MG63 (cell line): ENCODE data around the gene SGSM2. TPM values are rescaled to one million over a fixed set of nuclear protein-coding genes. Genes with fewer than 3 reads are reported as not detected.
A peak's percentile ranks its signal among the peaks of the same experiment; 100 is the strongest.

ENCODE experiments used
- DNase-seq: peaks from one replicate; pipeline ENCODE4 v3.0.0-alpha.2; 2020
- H3K27me3 ChIP-seq: fragments of 250-450 bp; sonication (Bioruptor Pico); 2 replicates; pipeline ENCODE4 v1.5.1; 2020; ENCODE audit warnings: mild to moderate bottlenecking, moderate library complexity
- H3K36me3 ChIP-seq: fragments of 250-450 bp; sonication (Bioruptor Pico); 2 replicates; pipeline ENCODE4 v1.5.1; 2020; ENCODE audit warnings: mild to moderate bottlenecking, moderate library complexity
- H3K4me3 ChIP-seq: fragments of 250-450 bp; sonication (Bioruptor Pico); 2 replicates; pipeline ENCODE4 v1.5.1; 2020; ENCODE audit warnings: mild to moderate bottlenecking, moderate library complexity
- H3K9me3 ChIP-seq: fragments of 250-450 bp; sonication (Bioruptor Pico); 2 replicates; pipeline ENCODE4 v1.5.1; 2020; ENCODE audit warnings: mild to moderate bottlenecking, moderate library complexity
- total RNA-seq: library from RNA; depleted of rRNA; stranded (reverse); fragments of >200 nt; shearing (Covaris generic); gene quantifications from 2 replicates; pipeline ENCODE4 v1.2.3, GENCODE V29; 2014; ENCODE audit warnings: low replicate concordance

Gene SGSM2
- total RNA-seq, 1 experiment from 2014 or later = 9.6 TPM

GRCh38 chr17:2361010-2361760, 23.9 kb downstream of the SGSM2 start:
- no peak for DNase-seq
- Histone ChIP-seq H3K27me3 (no peaks in the 10 kb centered on the region), H3K9me3 (no peaks in the 10 kb centered on the region), H3K4me3 (no peak overlapping the region), H3K36me3 (no peaks in the 10 kb centered on the region)

- Histone ChIP-seq H3K27me3 (no peaks in the 10 kb centered on the region), H3K4me3 (no peak overlapping the region), H3K9me3 (no peaks in the 10 kb centered on the region), H3K36me3 (no peaks in the 10 kb centered on the region)
- DNase-seq = no peak
Measured at GRCh38 chr17:2362016-2362415, 24.7 kb downstream of the SGSM2 start.

GRCh38 chr17:2362416-2362815, 25.1 kb downstream of the SGSM2 start:
- Histone ChIP-seq H3K4me3 (no peak overlapping the region), H3K36me3 (no peaks in the 10 kb centered on the region), H3K27me3 (no peaks in the 10 kb centered on the region), H3K9me3 (no peaks in the 10 kb centered on the region)
- DNase-seq = no peak

- no peak for DNase-seq
- no peak overlapping the region for H3K4me3 ChIP-seq
Measured at GRCh38 chr17:2362881-2363280, 25.6 kb downstream of the SGSM2 start.

GRCh38 chr17:2363318-2363717, 26.0 kb downstream of the SGSM2 start:
- no peaks in the 10 kb centered on the region for H3K36me3 ChIP-seq
- H3K27me3 ChIP-seq = no peaks in the 10 kb centered on the region
- H3K9me3 ChIP-seq = no peaks in the 10 kb centered on the region
- DNase-seq = no peak
- no peak overlapping the region for H3K4me3 ChIP-seq

More at GRCh38 chr17:2362881-2363280, 25.6 kb downstream of the SGSM2 start:
- H3K9me3 ChIP-seq = no peaks in the 10 kb centered on the region
- no peaks in the 10 kb centered on the region for H3K36me3 ChIP-seq
- H3K27me3 ChIP-seq = no peaks in the 10 kb centered on the region

GRCh38 chr17:2363851-2364762, 26.8 kb downstream of the SGSM2 start:
- H3K4me3 ChIP-seq = no peak overlapping the region
- no peaks in the 10 kb centered on the region for H3K9me3 ChIP-seq
- DNase-seq = peak; percentile 66
- no peaks in the 10 kb centered on the region for H3K27me3 ChIP-seq
- no peaks in the 10 kb centered on the region for H3K36me3 ChIP-seq

GRCh38 chr17:2364763-2365116, 27.4 kb downstream of the SGSM2 start:
- DNase-seq = no peak
- Histone ChIP-seq H3K4me3 (no peak overlapping the region), H3K36me3 (no peaks in the 10 kb centered on the region), H3K9me3 (no peaks in the 10 kb centered on the region), H3K27me3 (no peaks in the 10 kb centered on the region)

GRCh38 chr17:2365132-2365531, 27.8 kb downstream of the SGSM2 start:
- no peak for DNase-seq
- Histone ChIP-seq H3K4me3 (no peak overlapping the region), H3K9me3 (no peaks in the 10 kb centered on the region), H3K27me3 (no peaks in the 10 kb centered on the region), H3K36me3 (no peaks in the 10 kb centered on the region)

GRCh38 chr17:2366747-2367494, 29.6 kb downstream of the SGSM2 start:
- no peak for DNase-seq
- no peak overlapping the region for H3K4me3 ChIP-seq
- H3K9me3 ChIP-seq = no peaks in the 10 kb centered on the region
- no peaks in the 10 kb centered on the region for H3K27me3 ChIP-seq
- H3K36me3 ChIP-seq = no peaks in the 10 kb centered on the region

GRCh38 chr17:2368359-2368758, 31.1 kb downstream of the SGSM2 start:
- no peaks in the 10 kb centered on the region for H3K9me3 ChIP-seq
- no peaks in the 10 kb centered on the region for H3K36me3 ChIP-seq
- no peak for DNase-seq
- H3K27me3 ChIP-seq = no peaks in the 10 kb centered on the region
- no peak overlapping the region for H3K4me3 ChIP-seq

- no peaks in the 10 kb centered on the region for H3K27me3 ChIP-seq
- no peaks in the 10 kb centered on the region for H3K9me3 ChIP-seq
- DNase-seq = no peak
- no peaks in the 10 kb centered on the region for H3K36me3 ChIP-seq
- no peak overlapping the region for H3K4me3 ChIP-seq
Measured at GRCh38 chr17:2369039-2369438, 31.7 kb downstream of the SGSM2 start.

GRCh38 chr17:2369551-2370210, 32.4 kb downstream of the SGSM2 start:
- Histone ChIP-seq H3K4me3 (no peak overlapping the region), H3K27me3 (no peaks in the 10 kb centered on the region), H3K36me3 (no peaks in the 10 kb centered on the region), H3K9me3 (no peaks in the 10 kb centered on the region)
- DNase-seq = no peak

- Histone ChIP-seq H3K36me3 (no peaks in the 10 kb centered on the region), H3K4me3 (no peak overlapping the region), H3K27me3 (no peaks in the 10 kb centered on the region), H3K9me3 (no peaks in the 10 kb centered on the region)
- DNase-seq = no peak
Measured at GRCh38 chr17:2370211-2370589, 32.9 kb downstream of the SGSM2 start.

GRCh38 chr17:2371183-2372130, 34.2 kb downstream of the SGSM2 start:
- no peaks in the 10 kb centered on the region for H3K36me3 ChIP-seq
- H3K27me3 ChIP-seq = no peaks in the 10 kb centered on the region
- no peak for DNase-seq

GRCh38 chr17:2372180-2372579, 34.9 kb downstream of the SGSM2 start:
- no peak for DNase-seq
- H3K4me3 ChIP-seq = no peak overlapping the region
- no peaks in the 10 kb centered on the region for H3K27me3 ChIP-seq
- no peaks in the 10 kb centered on the region for H3K36me3 ChIP-seq
- no peaks in the 10 kb centered on the region for H3K9me3 ChIP-seq

More at GRCh38 chr17:2371183-2372130, 34.2 kb downstream of the SGSM2 start:
- Histone ChIP-seq H3K9me3 (no peaks in the 10 kb centered on the region), H3K4me3 (no peak overlapping the region)

GRCh38 chr17:2372681-2373080, 35.4 kb downstream of the SGSM2 start:
- H3K4me3 ChIP-seq = no peak overlapping the region

More at GRCh38 chr17:2372681-2373080, 35.4 kb downstream of the SGSM2 start:
- H3K36me3 ChIP-seq = no peaks in the 10 kb centered on the region
- H3K9me3 ChIP-seq = no peaks in the 10 kb centered on the region
- H3K27me3 ChIP-seq = no peaks in the 10 kb centered on the region
- DNase-seq = no peak
